ENCODE measurements around the gene PRKACA. TPM values are rescaled to one million over a fixed set of nuclear protein-coding genes. Genes with fewer than 3 reads are reported as not detected.

PRKACA gene
- total RNA-seq (10 to 100 TPM; 48.9 to 51.7 TPM), polyA plus RNA-seq (1 to 10 TPM in 1 of 2 donors, under 1 TPM in 1; 0.42 to 2.2 TPM)

DNA sequence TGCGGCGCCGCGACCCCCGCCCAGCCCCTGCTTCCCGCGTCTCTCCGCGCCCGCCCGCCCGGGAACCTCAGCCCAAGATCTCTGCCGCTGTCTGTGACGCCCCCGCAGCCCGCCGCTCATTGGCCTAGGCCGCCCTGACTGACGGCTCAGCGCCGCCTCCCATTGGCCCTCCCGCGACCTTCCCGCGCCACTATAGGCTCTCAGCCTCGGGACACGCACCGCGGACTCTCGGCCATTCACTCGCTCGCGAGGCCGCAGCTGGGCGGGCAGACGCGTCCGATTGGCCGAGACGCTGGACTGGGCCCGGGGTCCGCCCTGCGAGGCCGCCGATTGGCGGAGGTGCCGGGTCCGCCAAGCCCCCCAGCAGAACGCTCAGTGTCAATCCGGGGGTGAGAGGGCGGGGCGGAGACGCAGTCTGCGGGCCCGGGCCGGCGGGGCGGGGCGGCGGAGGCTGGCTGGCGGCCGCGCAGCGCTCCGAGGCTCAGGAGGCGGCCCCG is at the start of gene PRKACA:
PRKACA (minus strand) TSS at position 95 of the 497 bp plus-strand sequence. CDS start 215 bp downstream, outside the sequence.
- intact Hi-C loops (cut with micrococcal nuclease) = loop anchor here (1.0 to 2.0 kb wide), 4 partner anchors 19 to 237 kb away; partner anchors contain the start of genes ASF1B and SAMD1
- Histone ChIP-seq H3K4me1 (ENCODE audit: insufficient read depth, low read length) (peaks cover 41% of the 10 kb centered on the region), H3K27ac (ENCODE audit: low read depth, low read length) (peak within 1 kb of the TSS; percentile 73), H3K27me3 (ENCODE audit: insufficient read depth, low read length) (no peaks in the 10 kb centered on the region), H3K4me3 (ENCODE audit: low read length in 2 of 2) (peak within 1 kb of the TSS; percentile 57 to 63), H3K9me3 (ENCODE audit: control insufficient read depth in 1 of 2, low read length in 2 of 2) (no peaks in the 10 kb centered on the region), H3K36me3 (ENCODE audit: insufficient read depth, low read length) (no peaks in the 10 kb centered on the region)
- DNase-seq = peak; percentile 97 to 99 (median 99)
- Mint-ChIP-seq H3K4me3 (peak within 1 kb of the TSS; percentile 92 to 98 (median 96)), H3K36me3 (peaks cover 0 to 7% of the 10 kb centered on the region in 2 donors), H3K9me3 (peaks cover 0 to 2% (median 0%) of the 10 kb centered on the region in 8 donors), H3K27ac (peak within 1 kb of the TSS; percentile 95 to 98 (median 98)), H3K27me3 (no peaks in the 10 kb centered on the region), H3K4me1 (peaks cover 23 to 50% (median 39%) of the 10 kb centered on the region in 4 donors)
- ChIA-PET POLR2A (ENCODE audit: partially characterized antibody) (interaction anchor here (0.6 to 4.8 kb wide), 23 partner anchors 14 to 353 kb away, joined by 3 to 40 read pairs (median 3); partner anchors contain the start of genes ADGRE5, ASF1B, IL27RA and MISP3), CTCF (ENCODE audit: partially characterized antibody) (interaction anchor here (1.0 kb wide), 1 partner anchor 19 kb away, joined by 3 read pairs; the partner anchor contains the start of gene ASF1B)

DNA sequence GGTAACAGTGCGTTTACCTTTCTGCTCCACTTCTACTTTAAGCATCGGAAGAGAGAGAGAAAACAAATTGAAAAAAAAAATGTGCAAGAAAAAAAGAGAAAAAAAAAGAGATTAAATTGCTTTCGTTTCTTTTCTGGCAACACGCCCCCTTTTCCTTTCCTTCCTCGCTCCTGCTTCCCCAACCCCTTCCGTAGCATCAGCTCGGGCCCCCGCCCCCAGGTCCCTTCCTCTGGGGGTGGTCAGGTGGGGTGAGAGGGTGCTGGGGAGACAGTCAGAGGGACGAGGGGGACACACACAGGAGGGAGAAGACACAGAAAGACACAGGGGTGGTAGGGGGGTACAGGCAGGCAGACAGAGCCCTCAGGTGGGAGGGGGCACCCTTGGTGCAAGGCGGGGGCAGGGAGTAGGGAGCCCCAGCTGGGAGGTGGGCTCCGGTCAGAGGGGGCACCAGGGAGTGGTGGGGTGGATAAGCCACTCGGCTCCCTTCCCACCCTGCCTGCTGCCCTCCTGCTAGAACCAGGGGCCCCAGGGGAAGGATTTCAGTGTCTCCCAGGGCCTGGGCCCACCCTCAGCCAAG is 49.5 kb upstream of the PRKACA start:
- intact Hi-C loops (cut with micrococcal nuclease) = loop anchor here (1.0 to 2.0 kb wide), 2 partner anchors 19 to 30 kb away; partner anchors contain the start of gene ASF1B
- Histone ChIP-seq H3K27me3 (ENCODE audit: insufficient read depth, low read length) (no peaks in the 10 kb centered on the region), H3K27ac (ENCODE audit: low read depth, low read length) (peak overlapping the region; percentile 61), H3K4me3 (ENCODE audit: low read length in 2 of 2) (peak overlapping the region; percentile 44 to 65), H3K9me3 (ENCODE audit: control insufficient read depth in 1 of 2, low read length in 2 of 2) (no peaks in the 10 kb centered on the region), H3K36me3 (ENCODE audit: insufficient read depth, low read length) (peaks cover 7% of the 10 kb centered on the region), H3K4me1 (ENCODE audit: insufficient read depth, low read length) (peaks cover 26% of the 10 kb centered on the region)
- Mint-ChIP-seq H3K27me3 (no peaks in the 10 kb centered on the region), H3K27ac (peak overlapping the region; percentile 87 to 97 (median 93)), H3K4me1 (peaks cover 17 to 30% (median 23%) of the 10 kb centered on the region in 4 donors), H3K9me3 (no peaks in the 10 kb centered on the region), H3K36me3 (peaks cover 11 to 17% of the 10 kb centered on the region in 2 donors), H3K4me3 (peak overlapping the region; percentile 81 to 92 (median 88))
- CTCF ChIA-PET (ENCODE audit: partially characterized antibody) = interaction anchor here (1.1 to 3.6 kb wide), 8 partner anchors 11 to 181 kb away, joined by 3 to 17 read pairs (median 3); partner anchors contain the start of gene ASF1B
- POLR2A ChIA-PET (ENCODE audit: partially characterized antibody) = interaction anchor here (0.6 to 3.1 kb wide), 6 partner anchors 10 to 285 kb away, joined by 3 to 33 read pairs (median 8); partner anchors contain the start of gene ASF1B
- DNase-seq = peak in 4 of 5 donors; percentile 17 to 26 (median 24)

DNA sequence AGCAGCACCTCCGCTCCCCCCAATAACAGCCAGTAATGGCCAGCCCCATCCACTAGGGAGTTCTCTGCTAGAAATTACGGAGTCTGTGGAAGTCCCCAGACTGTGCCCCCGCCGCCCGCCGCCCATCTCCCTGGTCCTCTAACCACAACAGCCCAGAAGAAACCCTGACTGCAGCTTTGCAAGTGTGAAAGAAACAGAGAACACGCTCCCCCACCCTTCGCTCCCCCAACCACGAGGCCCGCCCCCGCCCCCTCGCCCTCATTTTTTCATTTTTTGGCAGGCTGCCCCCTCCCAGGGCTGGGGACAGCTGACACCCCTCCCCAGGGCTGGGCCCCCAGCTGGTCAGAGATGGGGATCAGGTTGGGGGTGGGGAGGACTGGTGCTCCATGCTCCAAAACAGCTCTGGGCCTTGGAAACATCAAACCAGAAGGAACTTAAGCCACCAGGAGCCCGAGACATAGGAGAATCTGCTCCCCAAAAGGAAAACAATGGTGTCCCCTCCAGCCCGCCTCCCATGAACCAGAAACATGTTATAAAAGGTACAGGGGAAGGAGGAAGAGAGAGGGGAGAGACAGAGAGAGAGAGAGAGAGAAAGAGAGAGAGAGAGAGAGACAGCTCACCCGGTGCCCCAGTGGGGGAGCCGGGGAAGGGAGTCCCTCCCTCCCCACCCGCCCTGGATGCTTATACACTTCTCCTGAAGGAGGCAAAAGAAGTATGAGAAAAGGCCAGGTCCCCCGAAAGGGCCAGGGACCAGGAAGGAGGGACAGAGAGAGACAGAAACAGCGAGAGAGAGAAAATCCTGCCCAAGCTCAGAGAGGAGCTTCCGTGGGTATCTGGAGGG is 48.6 kb upstream of the PRKACA start:
- ChIA-PET POLR2A (ENCODE audit: partially characterized antibody) (interaction anchor here (0.9 to 3.1 kb wide), 5 partner anchors 9 to 330 kb away, joined by 3 to 33 read pairs (median 12); partner anchors contain the start of genes ASF1B and GIPC1), CTCF (ENCODE audit: partially characterized antibody) (interaction anchor here (1.4 to 3.6 kb wide), 2 partner anchors 18 to 26 kb away, joined by 3 to 13 read pairs; no protein-coding TSS in a partner anchor)
- Histone ChIP-seq H3K4me1 (ENCODE audit: insufficient read depth, low read length) (peaks cover 26% of the 10 kb centered on the region), H3K9me3 (ENCODE audit: control insufficient read depth in 1 of 2, low read length in 2 of 2) (no peaks in the 10 kb centered on the region), H3K27ac (ENCODE audit: low read depth, low read length) (peak overlapping the region; percentile 61), H3K27me3 (ENCODE audit: insufficient read depth, low read length) (no peaks in the 10 kb centered on the region), H3K4me3 (ENCODE audit: low read length in 2 of 2) (peak overlapping the region; percentile 44 to 65), H3K36me3 (ENCODE audit: insufficient read depth, low read length) (peaks cover under 1% of the 10 kb centered on the region)
- intact Hi-C loops (cut with micrococcal nuclease) = loop anchor here (2.0 kb wide), 1 partner anchor 29 kb away; the partner anchor contains the start of gene ASF1B
- Mint-ChIP-seq H3K36me3 (peaks cover 10 to 14% of the 10 kb centered on the region in 2 donors), H3K27ac (peak overlapping the region; percentile 87 to 97 (median 92)), H3K4me3 (peak overlapping the region; percentile 81 to 92 (median 88)), H3K27me3 (no peaks in the 10 kb centered on the region), H3K9me3 (no peaks in the 10 kb centered on the region), H3K4me1 (peaks cover 17 to 30% (median 23%) of the 10 kb centered on the region in 4 donors)
- DNase-seq = peak in 4 of 5 donors; percentile 36 to 43 (median 38)

DNA sequence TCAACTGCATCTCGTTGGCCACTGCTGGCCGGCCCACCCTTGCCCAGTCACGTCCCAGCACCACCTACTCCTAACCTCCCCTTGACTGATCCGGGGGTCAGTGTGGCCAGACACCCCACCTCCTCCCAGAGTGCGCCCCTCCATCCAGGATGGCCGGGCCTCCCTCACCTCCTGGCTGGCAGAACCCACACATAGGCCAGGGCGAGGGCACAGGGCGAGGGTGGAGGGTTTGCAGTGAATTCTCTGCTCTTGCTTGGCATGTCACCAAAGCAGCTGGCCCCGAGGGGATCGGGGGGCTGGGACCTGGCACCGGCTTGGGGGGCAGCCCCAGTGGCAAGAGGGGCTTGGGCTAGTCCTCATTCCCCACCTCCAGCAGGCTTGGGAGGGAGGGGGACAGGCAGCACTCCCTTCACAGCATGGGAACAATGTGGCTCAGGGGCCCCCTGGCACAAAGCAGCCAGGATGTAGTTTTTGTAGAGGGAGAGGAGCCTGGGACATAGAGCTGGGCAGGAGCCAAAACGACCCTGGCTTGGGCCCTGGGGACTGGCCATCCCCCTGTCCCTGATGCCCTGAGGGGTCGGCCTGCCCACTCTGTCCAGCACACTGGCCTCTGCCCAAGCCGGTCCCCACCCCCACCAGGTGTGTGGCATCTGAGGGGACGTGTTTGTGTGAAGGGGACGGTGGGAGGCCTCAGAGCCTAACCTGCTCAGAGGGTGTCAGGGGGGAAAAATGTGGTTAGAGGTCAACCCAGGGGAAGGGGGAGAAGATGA is 47.3 kb upstream of the PRKACA start:
- Histone ChIP-seq H3K9me3 (ENCODE audit: control insufficient read depth in 1 of 2, low read length in 2 of 2) (no peaks in the 10 kb centered on the region), H3K4me1 (ENCODE audit: insufficient read depth, low read length) (peaks cover 26% of the 10 kb centered on the region), H3K27ac (ENCODE audit: low read depth, low read length) (no peak overlapping the region), H3K36me3 (ENCODE audit: insufficient read depth, low read length) (no peaks in the 10 kb centered on the region), H3K4me3 (ENCODE audit: low read length in 2 of 2) (no peak overlapping the region), H3K27me3 (ENCODE audit: insufficient read depth, low read length) (no peaks in the 10 kb centered on the region)
- Mint-ChIP-seq H3K27ac (peak overlapping the region in 1 of 7 donors; percentile 42), H3K9me3 (no peaks in the 10 kb centered on the region), H3K4me1 (peaks cover 15 to 30% (median 23%) of the 10 kb centered on the region in 4 donors), H3K27me3 (no peaks in the 10 kb centered on the region), H3K4me3 (no peak overlapping the region), H3K36me3 (peaks cover under 1 to 1% of the 10 kb centered on the region in 2 donors)
- intact Hi-C loops (cut with micrococcal nuclease) = no loop called here
- ChIA-PET POLR2A (ENCODE audit: partially characterized antibody) (no interaction called here), CTCF (ENCODE audit: partially characterized antibody) (interaction anchor here (0.5 kb wide), 1 partner anchor 111 kb away, joined by 3 read pairs; no protein-coding TSS in a partner anchor)
- DNase-seq = no peak

DNA sequence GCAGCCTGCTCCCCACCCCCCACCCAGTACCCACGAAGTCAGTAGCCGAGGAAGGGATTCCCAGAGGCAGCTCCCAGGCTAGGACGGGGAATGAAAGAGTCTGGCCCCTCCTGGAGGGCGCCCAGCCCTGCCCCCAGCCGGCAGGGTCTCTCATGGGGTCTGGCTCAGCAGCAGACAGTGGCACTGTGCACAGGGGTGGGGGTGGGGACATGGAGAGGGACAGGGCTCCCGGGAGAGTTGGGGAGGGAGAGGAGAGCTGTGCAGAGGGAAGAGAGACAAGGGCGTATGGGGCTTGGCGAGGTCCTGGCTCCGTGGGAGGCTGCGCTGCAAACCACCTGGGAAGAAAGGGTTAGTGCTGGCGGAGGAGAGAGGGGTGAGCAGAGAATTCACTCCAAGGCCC is 46.5 kb upstream of the PRKACA start:
- no peak overlapping the region for H3K27ac ChIP-seq (ENCODE audit: low read depth, low read length)
- no peaks in the 10 kb centered on the region for H3K9me3 Mint-ChIP-seq
- CTCF ChIA-PET (ENCODE audit: partially characterized antibody) = no interaction called here
- H3K27me3 Mint-ChIP-seq = no peaks in the 10 kb centered on the region
- peaks cover 26% of the 10 kb centered on the region for H3K4me1 ChIP-seq (ENCODE audit: insufficient read depth, low read length)
- POLR2A ChIA-PET (ENCODE audit: partially characterized antibody) = no interaction called here
- H3K27ac Mint-ChIP-seq = no peak overlapping the region
- H3K27me3 ChIP-seq (ENCODE audit: insufficient read depth, low read length) = no peaks in the 10 kb centered on the region
- intact Hi-C loops (cut with micrococcal nuclease) = no loop called here
- H3K4me1 Mint-ChIP-seq = peaks cover 15 to 30% (median 23%) of the 10 kb centered on the region in 4 donors
- no peak for DNase-seq
- H3K4me3 Mint-ChIP-seq = no peak overlapping the region
- no peaks in the 10 kb centered on the region for H3K36me3 ChIP-seq (ENCODE audit: insufficient read depth, low read length)
- H3K9me3 ChIP-seq (ENCODE audit: control insufficient read depth in 1 of 2, low read length in 2 of 2) = no peaks in the 10 kb centered on the region
- no peak overlapping the region for H3K4me3 ChIP-seq (ENCODE audit: low read length in 2 of 2)
- H3K36me3 Mint-ChIP-seq = no peaks in the 10 kb centered on the region

DNA sequence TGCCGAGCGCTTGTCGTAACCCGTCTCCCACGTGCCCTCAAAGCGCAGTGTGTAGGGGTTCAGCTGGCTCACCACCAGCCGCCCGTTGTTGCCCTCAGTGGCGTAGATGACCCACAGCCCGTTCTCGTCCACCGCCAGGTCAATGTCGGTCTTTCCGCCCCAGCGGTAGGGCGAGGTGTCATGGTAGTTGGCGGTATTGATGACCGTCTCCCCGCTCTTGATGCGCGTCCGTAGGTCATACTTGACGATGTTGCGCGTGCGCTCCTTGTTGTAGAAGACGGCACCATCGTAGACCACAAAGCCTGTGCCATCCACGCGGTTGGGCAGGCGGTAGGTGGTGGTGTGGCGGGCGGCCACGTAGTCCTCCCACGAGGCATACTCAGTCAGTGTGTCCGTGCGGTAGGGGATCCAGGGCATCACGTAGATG is 45.3 kb upstream of the PRKACA start:
- DNase-seq = no peak
- intact Hi-C loops (cut with micrococcal nuclease) = no loop called here
- no peaks in the 10 kb centered on the region for H3K27me3 ChIP-seq (ENCODE audit: insufficient read depth, low read length)
- no peak overlapping the region for H3K4me3 Mint-ChIP-seq
- no peaks in the 10 kb centered on the region for H3K36me3 ChIP-seq (ENCODE audit: insufficient read depth, low read length)
- no peak overlapping the region for H3K27ac Mint-ChIP-seq
- POLR2A ChIA-PET (ENCODE audit: partially characterized antibody) = no interaction called here
- H3K27me3 Mint-ChIP-seq = no peaks in the 10 kb centered on the region
- no peaks in the 10 kb centered on the region for H3K9me3 ChIP-seq (ENCODE audit: control insufficient read depth in 1 of 2, low read length in 2 of 2)
- no peak overlapping the region for H3K4me3 ChIP-seq (ENCODE audit: low read length in 2 of 2)
- peaks cover 0 to 2% of the 10 kb centered on the region in 2 donors for H3K36me3 Mint-ChIP-seq
- H3K9me3 Mint-ChIP-seq = no peaks in the 10 kb centered on the region
- CTCF ChIA-PET (ENCODE audit: partially characterized antibody) = interaction anchor here (0.6 to 1.0 kb wide), 2 partner anchors 175 to 185 kb away, joined by 3 read pairs; no protein-coding TSS in a partner anchor
- H3K4me1 Mint-ChIP-seq = peaks cover 13 to 22% (median 17%) of the 10 kb centered on the region in 4 donors
- no peak overlapping the region for H3K27ac ChIP-seq (ENCODE audit: low read depth, low read length)
- H3K4me1 ChIP-seq (ENCODE audit: insufficient read depth, low read length) = peaks cover 21% of the 10 kb centered on the region
